Hepatocyte (in vitro differentiated cells): ENCODE data around the gene TRIM32.

ENCODE experiments used
- CTCF ChIP-seq: fragments of 200-600 bp; sonication (generic); IDR thresholded peaks from 2 replicates; pipeline ENCODE4 v1.5.1; 2016; ENCODE audit warnings: antibody characterized with exemption, mild to moderate bottlenecking; ENCODE audit not compliant: poor library complexity
- EZH2phosphoT487 ChIP-seq: fragments of 200-600 bp; sonication (generic); IDR thresholded peaks from one replicate; pipeline ENCODE4 v1.6.1; 2018; ENCODE audit warnings: antibody characterized with exemption, mild to moderate bottlenecking, low read depth, moderate library complexity; ENCODE audit not compliant: unreplicated experiment, severe bottlenecking

GRCh38 chr9:116662646-116663310 is 24.3 kb upstream of the TRIM32 start:
- TF ChIP-seq CTCF (no peak), EZH2phosphoT487 (no peak)
